Ovary (tissue), 9 donors: ENCODE measurements around the gene ASB2. TPM values are rescaled to one million over a fixed set of nuclear protein-coding genes. Genes with fewer than 3 reads are reported as not detected.

ENCODE experiments used
- DNase-seq, 5 donors: peaks; one replicate each; pipeline ENCODE4 v3.0.0-alpha.2; 2019 to 2020
- H3K27ac ChIP-seq, 2 donors: fragments of 200-600 bp; one replicate each; pipeline versions ENCODE4 v1.5.1 to v1.8.0; 2019 to 2022
- H3K27me3 ChIP-seq: fragments of 200-600 bp; one replicate; pipeline ENCODE4 v1.8.0; 2022
- H3K36me3 ChIP-seq: fragments of 200-600 bp; sonication (generic); one replicate; pipeline ENCODE4 v1.5.1; 2019
- H3K4me1 ChIP-seq: one replicate; pipeline ENCODE4 v1.8.1; 2013; ENCODE audit warnings: mild to moderate bottlenecking, moderate library complexity; ENCODE audit not compliant: insufficient read depth
- H3K4me3 ChIP-seq: fragments of 200-600 bp; sonication (generic); one replicate; pipeline ENCODE4 v1.5.1; 2017
- H3K9me3 ChIP-seq, 2 donors: fragments of 200-600 bp in 1 of 2; sonication (generic) in 1 of 2; one replicate each; pipeline versions ENCODE4 v1.5.1 to v1.8.1; 2013 to 2019; ENCODE audit warnings: mild to moderate bottlenecking in 1 of 2, moderate library complexity in 1 of 2
- CTCF ChIP-seq, 3 donors: fragments of 450-650 bp in 2 of 3; fragments of 200-600 bp in 1 of 3; IDR thresholded peaks; one replicate each; pipeline versions ENCODE4 v1.5.1 to v1.8.0; 2016 to 2022; ENCODE audit warnings: antibody characterized with exemption in 3 of 3, mild to moderate bottlenecking in 1 of 3
- EP300 ChIP-seq: sonication (generic); formaldehyde crosslinking; IDR thresholded peaks from one replicate; pipeline ENCODE4 v1.6.1; 2017; ENCODE audit warnings: antibody characterized with exemption
- POLR2A ChIP-seq: fragments of 450-650 bp; IDR thresholded peaks from one replicate; pipeline ENCODE4 v1.6.1; 2017; ENCODE audit warnings: antibody characterized with exemption, mild to moderate bottlenecking, moderate library complexity
- WGBS, 3 donors: extraction: QIAGEN DNeasy Blood & Tissue Kit in 1 of 3; methylation state at CpG; one replicate each; pipeline versions ENCODE4 v1.1.5 to v1.1.7; 2013 to 2017; 5-methylcytosine and 5-hydroxymethylcytosine counted together
- intact Hi-C, 4 donors: fragments of 100-400 bp; cut with DNase I; formaldehyde crosslinking; loops; one replicate each; pipeline versions ENCODE4 v1.11.0 to v1.15.1; 2022 to 2023
- polyA plus RNA-seq, 2 donors: library from polyadenylated mRNA; stranded (reverse); fragments of 200-250 nt in 1 of 2; fragments of 350-450 nt in 1 of 2; fragmentation: Illumina TruSeq in 1 of 2; extraction: RNeasy Lipid Tissue Mini Kit (QIAGEN cat#74804) in 1 of 2; gene quantifications; one replicate each; pipeline ENCODE4 v1.2.3, GENCODE V29; 2013 to 2014
- total RNA-seq, 7 donors: library from RNA; depleted of rRNA in 2 of 7; stranded (reverse); fragments of >200 nt in 2 of 7; fragmentation: NEBNext Ultra II Directional in 3 of 7; extraction: Animal tissue kit (Norgen Biotek cat#: 25700) in 3 of 7; gene quantifications; one replicate each; pipeline versions ENCODE4 v1.1.0 to v1.2.4, GENCODE V29; 2016 to 2023
- donor health status: DM: no; HTN: no; CAD: no; lungs with moderate emphysema.
- donor health status: DM: no; HTN: no; CAD: no.
- donor health status: Bipolar disorder and iron deficiency.
- donor health status: DM: yes; HTN: yes; CAD: no.
- donor health status: DM: no; HTN: no; CAD: no.
- donor health status: DM: yes; HTN: yes; CAD: no.

Gene ASB2
- total and polyA plus RNA-seq, 9 donors, result 1.3 to 25.6 (median 3.0) TPM

- 54 to 61% (median 57%) methylated on average over 18 to 19 of the region's 19 CpGs for WGBS, 3 donors
- Histone ChIP-seq H3K4me3 (no peak overlapping the region), H3K36me3 (no peaks in the 10 kb centered on the region), H3K27ac (no peak overlapping the region), H3K4me1 (no peaks in the 10 kb centered on the region), H3K27me3 (no peaks in the 10 kb centered on the region), H3K9me3 (no peaks in the 10 kb centered on the region)
- intact Hi-C loops, result no loop called here
- TF ChIP-seq EP300, result no peak
- TF ChIP-seq POLR2A, result no peak
- TF ChIP-seq CTCF (IDR thresholded peaks at IDR 0.05), result no peak
- no peak for DNase-seq
Measured at GRCh38 chr14:93954900-93955849, 21.2 kb downstream of the ASB2 start.

GRCh38 chr14:93954516-93954830 lies 21.9 kb downstream of the ASB2 start:
- H3K4me1 ChIP-seq, result no peaks in the 10 kb centered on the region
- H3K9me3 ChIP-seq, result no peaks in the 10 kb centered on the region
- 79 to 86% (median 82%) methylated on average over 4 of the region's 4 CpGs for WGBS, 3 donors
- no peaks in the 10 kb centered on the region for H3K36me3 ChIP-seq
- H3K27ac ChIP-seq, result no peak overlapping the region
- intact Hi-C loops, result no loop called here
- no peak for TF ChIP-seq POLR2A
- TF ChIP-seq EP300, result no peak
- no peak for TF ChIP-seq CTCF (IDR thresholded peaks at IDR 0.05)
- no peaks in the 10 kb centered on the region for H3K27me3 ChIP-seq
- no peak overlapping the region for H3K4me3 ChIP-seq
- no peak for DNase-seq

GRCh38 chr14:93953739-93954515 lies 22.4 kb downstream of the ASB2 start:
- Histone ChIP-seq H3K4me3 (no peak overlapping the region), H3K27me3 (no peaks in the 10 kb centered on the region), H3K9me3 (no peaks in the 10 kb centered on the region), H3K4me1 (no peaks in the 10 kb centered on the region), H3K27ac (no peak overlapping the region), H3K36me3 (no peaks in the 10 kb centered on the region)
- WGBS, 3 donors, result 73 to 83% (median 81%) methylated on average over 18 of the region's 18 CpGs
- intact Hi-C loops, result no loop called here
- TF ChIP-seq CTCF (IDR thresholded peaks at IDR 0.05) (no peak), EP300 (no peak), POLR2A (no peak)
- DNase-seq, result no peak

GRCh38 chr14:93953263-93953662 lies 23.1 kb downstream of the ASB2 start:
- Histone ChIP-seq H3K9me3 (no peaks in the 10 kb centered on the region), H3K36me3 (no peaks in the 10 kb centered on the region), H3K27me3 (no peaks in the 10 kb centered on the region), H3K27ac (no peak overlapping the region), H3K4me1 (no peaks in the 10 kb centered on the region), H3K4me3 (no peak overlapping the region)
- no peak for DNase-seq
- 39 to 48% (median 41%) methylated on average over 14 of the region's 14 CpGs for whole genome bisulfite sequencing, 3 donors
- TF ChIP-seq CTCF (IDR thresholded peaks at IDR 0.05), result no peak
- TF ChIP-seq POLR2A, result no peak
- no peak for TF ChIP-seq EP300
- intact Hi-C loops, result no loop called here
